Gastrocnemius medialis (tissue), 4 donors: ENCODE data around the gene MED16. TPM values are rescaled to one million over a fixed set of nuclear protein-coding genes. Genes with fewer than 3 reads are reported as not detected.

Experiments
- ATAC-seq, 2 donors: fragments of 150-250 bp; one replicate each; pipeline ENCODE4 v1.9.1; 2016
- DNase-seq, 2 donors: peaks; one replicate each; pipeline ENCODE4 v3.0.0-alpha.2; 2019
- H3K27ac ChIP-seq, 4 donors: fragments of 200-600 bp; sonication (generic); 1 replicate in 1 of 4; 2 replicates in 3 of 4; pipeline ENCODE4 v1.5.1; 2016 to 2018; ENCODE audit warnings: mild to moderate bottlenecking in 2 of 4, moderate library complexity in 1 of 4
- H3K27me3 ChIP-seq, 3 donors: fragments of 200-600 bp; sonication (generic) in 2 of 3; 1 replicate in 1 of 3; 2 replicates in 2 of 3; pipeline versions ENCODE4 v1.5.1 to v1.6.0; 2016 to 2019; ENCODE audit warnings: mild to moderate bottlenecking in 1 of 3, moderate library complexity in 1 of 3
- H3K36me3 ChIP-seq, 2 donors: fragments of 200-600 bp; sonication (generic) in 1 of 2; one replicate each; pipeline ENCODE4 v1.5.1; 2017 to 2018
- H3K4me1 ChIP-seq, 2 donors: fragments of 200-600 bp; sonication (generic) in 1 of 2; one replicate each; pipeline ENCODE4 v1.5.1; 2016 to 2017; ENCODE audit warnings: mild to moderate bottlenecking in 2 of 2
- H3K4me3 ChIP-seq, 4 donors: fragments of 200-600 bp; sonication (generic) in 3 of 4; 1 replicate in 1 of 4; 2 replicates in 3 of 4; pipeline ENCODE4 v1.5.1; 2016 to 2019; ENCODE audit warnings: mild to moderate bottlenecking in 2 of 4
- H3K9me3 ChIP-seq, 3 donors: fragments of 200-600 bp; sonication (generic) in 2 of 3; 1 replicate in 1 of 3; 2 replicates in 2 of 3; pipeline ENCODE4 v1.5.1; 2016 to 2019
- POLR2A ChIP-seq, 2 donors: fragments of 450-650 bp; IDR thresholded peaks; one replicate each; pipeline ENCODE4 v1.6.1; 2017; ENCODE audit warnings: antibody characterized with exemption in 2 of 2, mild to moderate bottlenecking in 2 of 2, moderate library complexity in 2 of 2
- in situ Hi-C, 4 donors: fragments of 200-750 bp; cut with MboI; loops; one replicate each; pipeline versions ENCODE4 v1.15.0 to v1.8.0; 2017; ENCODE audit warnings: low sequenced_read_pairs in 4 of 4
- intact Hi-C: fragments of 100-400 bp; cut with DNase I; formaldehyde crosslinking; loops from one replicate; pipeline ENCODE4 v1.15.1; 2023; ENCODE audit warnings: low total_unique reads
- total RNA-seq, 4 donors: library from RNA; depleted of rRNA; stranded (reverse); fragments of >200 nt; gene quantifications; one replicate each; pipeline versions ENCODE4 v1.1.0 to v1.2.3, GENCODE V29; 2016
- TF ChIP-seq, protein P1 (sequence below), 5 experiments: fragments of 450-650 bp in 3 of 5; fragments of 200-600 bp in 2 of 5; sonication (generic) in 2 of 5; IDR thresholded peaks in 4 of 5; conservative IDR thresholded peaks in 1 of 5; 1 replicate in 4 of 5; 2 replicates in 1 of 5; pipeline ENCODE4 v1.5.1; 2016 to 2019; ENCODE audit warnings: antibody characterized with exemption in 5 of 5, mild to moderate bottlenecking in 3 of 5, moderate library complexity in 3 of 5

Gene MED16
- total RNA-seq, 4 donors from 2014 or later: 22.0 to 67.6 (median 54.6) TPM

DNA sequence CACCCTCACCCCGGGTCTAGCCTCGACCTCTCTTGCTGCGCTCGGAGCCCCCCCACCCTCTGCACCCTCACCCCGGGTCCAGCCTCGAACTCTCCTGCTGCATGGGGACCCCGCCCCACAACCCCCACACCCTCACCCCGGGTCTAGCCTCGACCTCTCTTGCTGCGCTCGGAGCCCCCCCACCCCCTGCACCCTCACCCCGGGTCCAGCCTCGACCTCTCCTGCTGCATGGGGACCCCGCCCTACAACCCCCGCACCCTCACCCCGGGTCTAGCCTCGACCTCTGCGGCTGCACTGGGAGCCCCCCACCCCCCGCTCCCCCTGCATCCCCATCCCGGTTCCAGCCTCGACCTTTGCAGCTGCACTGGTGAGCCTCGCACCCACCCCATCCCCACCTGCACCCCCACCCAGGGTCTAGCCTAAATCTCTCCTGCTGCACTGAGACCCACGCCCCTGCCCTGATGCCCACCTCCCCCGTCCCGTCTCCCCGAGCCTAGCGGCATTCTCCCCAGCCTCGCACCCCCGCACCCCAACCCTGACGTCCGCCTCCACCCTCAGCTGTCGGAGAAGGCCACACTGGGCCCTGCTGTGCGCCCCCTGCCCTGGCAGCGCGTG is 31.7 kb downstream of the MED16 start:
- in situ Hi-C loops: loop anchor here in 1 of 4 donors (25.0 kb wide), 1 partner anchor 126 kb away; the partner anchor contains the start of gene WDR18
- H3K4me3 ChIP-seq: peak overlapping the region in 2 of 4 donors; percentile 41 to 54
- H3K27me3 ChIP-seq: peaks cover 32 to 53% (median 47%) of the 10 kb centered on the region in 3 donors
- no peaks in the 10 kb centered on the region for H3K4me1 ChIP-seq
- DNase-seq (no peak), ATAC-seq (no peak)
- intact Hi-C loops: no loop called here
- no peaks in the 10 kb centered on the region for H3K9me3 ChIP-seq
- H3K36me3 ChIP-seq: no peaks in the 10 kb centered on the region
- TF ChIP-seq, protein P1, sequence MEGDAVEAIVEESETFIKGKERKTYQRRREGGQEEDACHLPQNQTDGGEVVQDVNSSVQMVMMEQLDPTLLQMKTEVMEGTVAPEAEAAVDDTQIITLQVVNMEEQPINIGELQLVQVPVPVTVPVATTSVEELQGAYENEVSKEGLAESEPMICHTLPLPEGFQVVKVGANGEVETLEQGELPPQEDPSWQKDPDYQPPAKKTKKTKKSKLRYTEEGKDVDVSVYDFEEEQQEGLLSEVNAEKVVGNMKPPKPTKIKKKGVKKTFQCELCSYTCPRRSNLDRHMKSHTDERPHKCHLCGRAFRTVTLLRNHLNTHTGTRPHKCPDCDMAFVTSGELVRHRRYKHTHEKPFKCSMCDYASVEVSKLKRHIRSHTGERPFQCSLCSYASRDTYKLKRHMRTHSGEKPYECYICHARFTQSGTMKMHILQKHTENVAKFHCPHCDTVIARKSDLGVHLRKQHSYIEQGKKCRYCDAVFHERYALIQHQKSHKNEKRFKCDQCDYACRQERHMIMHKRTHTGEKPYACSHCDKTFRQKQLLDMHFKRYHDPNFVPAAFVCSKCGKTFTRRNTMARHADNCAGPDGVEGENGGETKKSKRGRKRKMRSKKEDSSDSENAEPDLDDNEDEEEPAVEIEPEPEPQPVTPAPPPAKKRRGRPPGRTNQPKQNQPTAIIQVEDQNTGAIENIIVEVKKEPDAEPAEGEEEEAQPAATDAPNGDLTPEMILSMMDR (IDR thresholded peaks at IDR 0.05 in 4 of 5, conservative IDR thresholded peaks at IDR 0.05 in 1 of 5): no peak
- no peak for TF ChIP-seq POLR2A (IDR thresholded peaks at IDR 0.05)
- H3K27ac ChIP-seq: no peak overlapping the region

DNA sequence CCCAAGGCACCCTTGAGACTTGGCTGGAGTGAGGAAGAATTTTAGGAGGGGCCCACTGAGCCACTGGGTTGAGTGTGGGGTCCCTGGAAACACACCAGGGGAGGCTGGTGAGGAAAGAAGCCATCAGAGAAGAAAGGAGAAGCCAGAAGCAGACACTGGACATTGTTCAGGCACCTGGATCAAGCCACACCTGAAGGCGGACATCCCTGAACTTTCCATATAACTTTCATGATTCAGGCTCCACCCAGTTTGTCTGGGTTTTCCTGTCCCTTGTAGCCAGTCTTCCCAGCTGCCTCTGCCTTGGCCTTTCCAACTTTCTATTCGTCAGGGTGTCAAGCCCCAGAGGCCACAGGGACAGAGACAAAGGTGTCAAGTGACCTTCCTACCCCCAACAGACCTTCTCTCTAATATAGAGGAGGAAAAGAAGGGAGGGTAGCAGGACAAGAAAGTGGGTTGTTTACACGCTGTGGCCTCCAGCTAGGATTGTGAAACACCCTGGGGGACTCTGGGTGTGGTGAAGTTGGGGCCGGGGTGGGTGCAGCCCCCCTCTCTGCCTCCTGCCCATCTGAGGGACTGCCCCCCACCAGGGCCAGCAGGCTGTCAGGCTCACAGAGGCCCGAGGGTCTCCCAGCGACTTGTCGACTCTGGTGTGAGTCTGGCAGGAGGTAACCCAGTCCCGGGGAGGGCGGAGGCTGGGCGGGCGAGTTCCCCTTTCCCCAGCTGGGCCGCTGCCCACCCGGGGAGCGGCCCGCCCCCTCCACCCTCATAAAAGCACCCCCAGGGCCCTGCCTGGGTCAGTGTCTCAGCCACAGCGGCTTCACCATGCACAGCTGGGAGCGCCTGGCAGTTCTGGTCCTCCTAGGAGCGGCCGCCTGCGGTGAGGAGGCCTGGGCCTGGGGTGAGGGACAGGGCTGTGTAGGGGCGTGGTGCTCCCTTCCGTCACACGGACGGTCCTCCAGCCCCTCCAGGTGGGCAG is 33.8 kb downstream of the MED16 start, which contains the start of gene CFD:
CFD (plus strand) TSS at position 797 of the 976 bp plus-strand sequence; CDS start at position 823, 26 bp downstream.
- in situ Hi-C loops: loop anchor here in 1 of 4 donors (25.0 kb wide), 1 partner anchor 128 kb away; the partner anchor contains the start of gene WDR18
- H3K4me1 ChIP-seq: no peaks in the 10 kb centered on the region
- peak within 1 kb of the TSS; percentile 31 to 54 (median 42) for H3K4me3 ChIP-seq
- intact Hi-C loops: loop anchor here (5.0 kb wide), 1 partner anchor 123 kb away; the partner anchor contains the start of gene WDR18
- peak; percentile 63 to 65 for ATAC-seq
- peak; percentile 52 to 79 for DNase-seq
- H3K27me3 ChIP-seq: peaks cover 46 to 72% (median 61%) of the 10 kb centered on the region in 3 donors
- TF ChIP-seq, protein P1 (IDR thresholded peaks at IDR 0.05 in 4 of 5, conservative IDR thresholded peaks at IDR 0.05 in 1 of 5): no peak
- TF ChIP-seq POLR2A (IDR thresholded peaks at IDR 0.05): peak; percentile 43 to 61
- H3K9me3 ChIP-seq: no peaks in the 10 kb centered on the region
- H3K36me3 ChIP-seq: no peaks in the 10 kb centered on the region
- H3K27ac ChIP-seq: peak within 1 kb of the TSS; percentile 62 to 75 (median 66)

DNA sequence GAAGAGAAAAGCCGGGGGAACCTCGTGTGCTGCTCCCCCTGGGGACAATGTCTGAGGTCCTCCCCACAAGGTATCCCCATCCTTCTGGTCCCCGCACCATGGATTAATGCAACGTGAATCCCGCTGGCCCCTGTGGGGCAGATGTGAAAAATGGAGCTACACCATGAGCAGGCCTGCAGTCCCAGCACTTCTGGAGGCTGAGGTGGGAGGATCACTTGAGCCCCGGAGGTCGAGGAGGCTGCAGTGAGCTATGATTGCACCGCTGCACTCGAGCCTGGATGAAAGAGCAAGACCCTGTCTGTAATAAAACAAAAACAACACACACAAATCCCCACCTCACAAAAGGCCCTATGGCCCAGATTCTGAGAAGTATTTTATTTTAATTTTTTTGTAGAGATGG is 34.7 kb downstream of the MED16 start:
- Histone ChIP-seq H3K27me3 (peaks cover 50 to 78% (median 62%) of the 10 kb centered on the region in 3 donors), H3K4me1 (no peaks in the 10 kb centered on the region), H3K27ac (peak overlapping the region in 1 of 4 donors; percentile 64), H3K4me3 (no peak overlapping the region), H3K9me3 (no peaks in the 10 kb centered on the region), H3K36me3 (no peaks in the 10 kb centered on the region)
- no peak for TF ChIP-seq POLR2A (IDR thresholded peaks at IDR 0.05)
- TF ChIP-seq, protein P1 (IDR thresholded peaks at IDR 0.05 in 4 of 5, conservative IDR thresholded peaks at IDR 0.05 in 1 of 5): no peak
- DNase-seq (no peak), ATAC-seq (no peak)
- intact Hi-C loops (loop anchor here (5.0 kb wide), 1 partner anchor 124 kb away; the partner anchor contains the start of gene WDR18), in situ Hi-C loops (loop anchor here in 1 of 4 donors (25.0 kb wide), 1 partner anchor 129 kb away; the partner anchor contains the start of gene WDR18)

DNA sequence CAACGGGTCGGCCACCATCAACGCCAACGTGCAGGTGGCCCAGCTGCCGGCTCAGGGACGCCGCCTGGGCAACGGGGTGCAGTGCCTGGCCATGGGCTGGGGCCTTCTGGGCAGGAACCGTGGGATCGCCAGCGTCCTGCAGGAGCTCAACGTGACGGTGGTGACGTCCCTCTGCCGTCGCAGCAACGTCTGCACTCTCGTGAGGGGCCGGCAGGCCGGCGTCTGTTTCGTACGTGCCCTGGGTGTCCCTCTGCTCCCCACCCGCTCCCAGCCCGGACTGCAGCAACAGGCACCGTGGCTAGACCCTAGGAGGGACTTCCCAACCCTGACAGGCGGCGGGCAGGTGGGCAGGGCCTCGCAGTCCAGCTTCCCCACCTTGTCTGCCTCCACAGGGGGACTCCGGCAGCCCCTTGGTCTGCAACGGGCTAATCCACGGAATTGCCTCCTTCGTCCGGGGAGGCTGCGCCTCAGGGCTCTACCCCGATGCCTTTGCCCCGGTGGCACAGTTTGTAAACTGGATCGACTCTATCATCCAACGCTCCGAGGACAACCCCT is 37.3 kb downstream of the MED16 start:
- intact Hi-C loops: loop anchor here (2.0 to 5.0 kb wide), 2 partner anchors 65 to 127 kb away; partner anchors contain the start of gene WDR18
- Histone ChIP-seq H3K36me3 (no peaks in the 10 kb centered on the region), H3K27me3 (peaks cover 52 to 72% (median 57%) of the 10 kb centered on the region in 3 donors), H3K4me1 (peaks cover 0 to 4% of the 10 kb centered on the region in 2 donors), H3K9me3 (no peaks in the 10 kb centered on the region), H3K27ac (no peak overlapping the region), H3K4me3 (no peak overlapping the region)
- in situ Hi-C loops: loop anchor here in 1 of 4 donors (25.0 kb wide), 1 partner anchor 132 kb away; the partner anchor contains the start of gene WDR18
- no peak for DNase-seq
- no peak for ATAC-seq
- TF ChIP-seq, protein P1 (IDR thresholded peaks at IDR 0.05 in 4 of 5, conservative IDR thresholded peaks at IDR 0.05 in 1 of 5): no peak
- TF ChIP-seq POLR2A (IDR thresholded peaks at IDR 0.05): no peak
